H9 (cell line): ENCODE measurements around the gene ARCN1. TPM values are rescaled to one million over a fixed set of nuclear protein-coding genes. Genes with fewer than 3 reads are reported as not detected.
"Not testable (repeated sequence)": the region's sequence is repeated elsewhere in the genome, so short reads cannot be mapped to it uniquely, and the experiment has no call there.

Experiments
- DNase-seq: peaks from one replicate; pipeline ENCODE4 v3.0.0-alpha.2; 2017
- H2AFZ ChIP-seq: one replicate; pipeline ENCODE4 v1.6.1; 2013; ENCODE audit warnings: mild to moderate bottlenecking, low read length, control low read depth, moderate library complexity
- H2AK5ac ChIP-seq: 2 replicates; pipeline ENCODE4 v1.6.1; 2013; ENCODE audit warnings: low read length, control low read depth, mixed read lengths; ENCODE audit not compliant: insufficient read length
- H2BK120ac ChIP-seq: one replicate; pipeline ENCODE4 v1.6.1; 2013; ENCODE audit warnings: low read depth, mild to moderate bottlenecking, low read length, control low read depth, inconsistent platforms; ENCODE audit not compliant: poor library complexity, severe bottlenecking
- H2BK12ac ChIP-seq: 2 replicates; pipeline ENCODE4 v1.6.1; 2013; ENCODE audit warnings: low read length, control low read depth, mixed read lengths, low read depth; ENCODE audit not compliant: insufficient read length
- H2BK15ac ChIP-seq: 2 replicates; pipeline ENCODE4 v1.6.1; 2013; ENCODE audit warnings: low read depth, low read length, control low read depth
- H2BK20ac ChIP-seq: one replicate; pipeline ENCODE4 v1.6.1; 2013; ENCODE audit warnings: low read depth, mild to moderate bottlenecking, low read length, control low read depth, inconsistent platforms; ENCODE audit not compliant: poor library complexity, severe bottlenecking
- H2BK5ac ChIP-seq: 2 replicates; pipeline ENCODE4 v1.6.1; 2013; ENCODE audit warnings: low read length, control low read depth, mixed read lengths; ENCODE audit not compliant: insufficient read length
- H3K14ac ChIP-seq: 2 replicates; pipeline ENCODE4 v1.6.1; 2013; ENCODE audit warnings: low read length, control low read depth; ENCODE audit not compliant: insufficient read depth
- H3K18ac ChIP-seq: 2 replicates; pipeline ENCODE4 v1.6.1; 2013; ENCODE audit warnings: low read depth, mild to moderate bottlenecking, mixed read lengths, low read length, control low read depth; ENCODE audit not compliant: insufficient read length
- H3K23ac ChIP-seq: 2 replicates; pipeline ENCODE4 v1.6.1; 2013; ENCODE audit warnings: low read length, control low read depth, mixed read lengths, low read depth; ENCODE audit not compliant: insufficient read length
- H3K23me2 ChIP-seq: 2 replicates; pipeline ENCODE4 v1.6.1; 2013; ENCODE audit warnings: low read depth, mild to moderate bottlenecking, mixed read lengths, low read length, control low read depth; ENCODE audit not compliant: insufficient read length, poor library complexity, severe bottlenecking
- H3K27ac ChIP-seq: 2 replicates; pipeline ENCODE4 v1.5.1; 2013; ENCODE audit warnings: low read length, control low read depth, mixed read lengths, low read depth; ENCODE audit not compliant: insufficient read length
- H3K27me3 ChIP-seq: 2 replicates; pipeline ENCODE4 v1.6.1; 2013; ENCODE audit warnings: low read length, control low read depth, inconsistent platforms; ENCODE audit not compliant: insufficient read depth
- H3K4ac ChIP-seq: 2 replicates; pipeline ENCODE4 v1.6.1; 2013; ENCODE audit warnings: low read depth, mild to moderate bottlenecking, control low read depth, inconsistent platforms, low read length, moderate library complexity
- H3K4me1 ChIP-seq: 2 replicates; pipeline ENCODE4 v1.6.1; 2013; ENCODE audit warnings: low read length, control low read depth, inconsistent platforms; ENCODE audit not compliant: insufficient read depth
- H3K4me2 ChIP-seq: 2 replicates; pipeline ENCODE4 v1.6.1; 2013; ENCODE audit warnings: low read length, control low read depth, mixed read lengths; ENCODE audit not compliant: insufficient read length, insufficient read depth
- H3K56ac ChIP-seq: 2 replicates; pipeline ENCODE4 v1.6.1; 2013; ENCODE audit warnings: low read depth, mild to moderate bottlenecking, mixed read lengths, low read length, control low read depth; ENCODE audit not compliant: insufficient read length
- H3K79me1 ChIP-seq: 2 replicates; pipeline ENCODE4 v1.6.1; 2013; ENCODE audit warnings: low read depth, mild to moderate bottlenecking, moderate library complexity, low read length, control low read depth, inconsistent platforms; ENCODE audit not compliant: insufficient read depth, poor library complexity, severe bottlenecking
- H3K79me2 ChIP-seq: 2 replicates; pipeline ENCODE4 v1.6.1; 2013; ENCODE audit warnings: low read length, control low read depth, inconsistent platforms; ENCODE audit not compliant: insufficient read depth
- H3K9ac ChIP-seq: 2 replicates; pipeline ENCODE4 v1.6.1; 2013; ENCODE audit warnings: low read length, control low read depth, mixed read lengths; ENCODE audit not compliant: insufficient read length; ENCODE audit errors: extremely low read depth
- H3K9me3 ChIP-seq: one replicate; pipeline ENCODE4 v1.6.1; 2013; ENCODE audit warnings: low read depth, low read length, inconsistent platforms; ENCODE audit not compliant: control insufficient read depth
- H3T11ph ChIP-seq: one replicate; pipeline ENCODE4 v1.6.1; 2013; ENCODE audit warnings: mild to moderate bottlenecking, low read length, control low read depth, inconsistent platforms
- H4K20me1 ChIP-seq: one replicate; pipeline ENCODE4 v1.6.1; 2013; ENCODE audit not compliant: control insufficient read depth, insufficient read length, insufficient read depth
- H4K5ac ChIP-seq: 2 replicates; pipeline ENCODE4 v1.6.1; 2013; ENCODE audit warnings: low read depth, mild to moderate bottlenecking, mixed read lengths, low read length, control low read depth; ENCODE audit not compliant: insufficient read length
- H4K8ac ChIP-seq: replicated peaks from 2 replicates; pipeline ENCODE4 v1.6.1; 2013; ENCODE audit warnings: low read length, control low read depth, mixed read lengths, low read depth; ENCODE audit not compliant: insufficient read length
- H4K91ac ChIP-seq: 2 replicates; pipeline ENCODE4 v1.6.1; 2013; ENCODE audit warnings: low read depth, mild to moderate bottlenecking, moderate library complexity, mixed read lengths, low read length, control low read depth; ENCODE audit not compliant: insufficient read length
- H3K27ac Mint-ChIP-seq, 3 experiments: 2 replicates in 2 of 3; 3 replicates in 1 of 3; pipeline ENCODE4 v1.8.0; 2020 to 2021; ENCODE audit warnings: mixed read lengths in 3 of 3, mild to moderate bottlenecking in 1 of 3, moderate library complexity in 1 of 3
- H3K27me3 Mint-ChIP-seq: 2 replicates; pipeline ENCODE4 v1.8.0; 2021; ENCODE audit warnings: low read depth, mild to moderate bottlenecking, moderate library complexity, mixed read lengths
- H3K36me3 Mint-ChIP-seq, 3 experiments: 2 replicates in 2 of 3; 3 replicates in 1 of 3; pipeline ENCODE4 v1.8.0; 2020 to 2021; ENCODE audit warnings: low read depth in 3 of 3, mixed read lengths in 3 of 3; ENCODE audit not compliant: insufficient read depth in 1 of 3
- H3K4me1 Mint-ChIP-seq, 2 experiments: 2 replicates each; pipeline ENCODE4 v1.8.0; 2020; ENCODE audit warnings: mixed read lengths in 2 of 2
- H3K4me3 Mint-ChIP-seq, 2 experiments: 2 replicates in 1 of 2; 3 replicates in 1 of 2; pipeline ENCODE4 v1.8.0; 2020 to 2021; ENCODE audit warnings: mild to moderate bottlenecking in 2 of 2, mixed read lengths in 2 of 2, moderate library complexity in 1 of 2
- H3K9me3 Mint-ChIP-seq, 2 experiments: 2 replicates in 1 of 2; 3 replicates in 1 of 2; pipeline ENCODE4 v1.8.0; 2020; ENCODE audit warnings: mild to moderate bottlenecking in 2 of 2, mixed read lengths in 2 of 2, moderate library complexity in 1 of 2
- WGBS: extraction: QIAGEN DNeasy Blood & Tissue Kit; methylation state at CpG from one replicate; pipeline ENCODE4 v1.1.7; 2013; ENCODE audit warnings: missing lambda C conversion rate, low lambda C conversion rate, mixed read lengths; ENCODE audit not compliant: insufficient read length; ENCODE audit errors: extremely low coverage; 5-methylcytosine and 5-hydroxymethylcytosine counted together
- total RNA-seq: library from RNA; stranded (reverse); gene quantifications from 2 replicates; pipeline ENCODE4 v1.2.1, GENCODE V29; 2021
- TF ChIP-seq, protein P1 (sequence below): fragments of 200-600 bp; sonication (generic); conservative IDR thresholded peaks from 3 replicates; pipeline ENCODE4 v1.8.0; 2021; ENCODE audit warnings: antibody characterized with exemption, mild to moderate bottlenecking

Gene ARCN1
- total RNA-seq, 1 experiment from 2014 or later = 152 TPM

DNA sequence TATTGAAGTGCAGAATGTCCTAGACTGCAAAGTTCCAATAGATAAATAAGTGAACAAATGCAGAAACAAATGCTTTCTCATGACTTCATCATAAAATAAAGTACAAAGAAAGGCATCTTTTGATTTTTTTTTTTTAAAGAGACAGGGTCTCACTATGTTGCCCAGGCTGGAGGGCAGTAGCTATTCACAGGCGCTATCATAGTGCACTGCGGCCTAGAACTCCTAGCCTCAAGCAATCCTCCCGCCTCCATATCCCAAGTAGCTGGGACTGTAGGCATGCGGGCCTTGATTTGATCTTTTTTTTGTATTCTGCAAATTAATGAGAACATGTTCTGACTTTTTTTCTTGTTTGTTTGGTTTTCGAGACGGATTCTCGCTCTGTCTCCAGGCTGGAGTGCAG is 2.4 kb downstream of the ARCN1 start:
- no peak for DNase-seq
- Histone ChIP-seq H4K5ac (no peak overlapping the region), H2BK20ac (no peak overlapping the region), H3K4me1 (no peaks in the 10 kb centered on the region), H3K9me3 (no peaks in the 10 kb centered on the region), H2BK120ac (no peak overlapping the region), H3K18ac (no peak overlapping the region), H4K91ac (no peak overlapping the region), H3K79me1 (peaks cover 8% of the 10 kb centered on the region), H2BK15ac (no peak overlapping the region), H3K27me3 (no peaks in the 10 kb centered on the region), H3K9ac (no peak overlapping the region), H3K4me2 (no peak overlapping the region), H3K4ac (no peak overlapping the region), H3K56ac (no peak overlapping the region), H2BK12ac (no peak overlapping the region), H3K14ac (no peak overlapping the region), H3K23me2 (peaks cover 7% of the 10 kb centered on the region), H4K20me1 (no peaks in the 10 kb centered on the region), H3K79me2 (peaks cover 19% of the 10 kb centered on the region; the same call in 1 of the 2 replicates), H3K27ac (no peak overlapping the region), H2BK5ac (no peak overlapping the region), H2AFZ (no peak overlapping the region), H4K8ac (no peak overlapping the region), H2AK5ac (no peak overlapping the region), H3K23ac (no peak overlapping the region), H3T11ph (no peak overlapping the region)
- TF ChIP-seq, protein P1, sequence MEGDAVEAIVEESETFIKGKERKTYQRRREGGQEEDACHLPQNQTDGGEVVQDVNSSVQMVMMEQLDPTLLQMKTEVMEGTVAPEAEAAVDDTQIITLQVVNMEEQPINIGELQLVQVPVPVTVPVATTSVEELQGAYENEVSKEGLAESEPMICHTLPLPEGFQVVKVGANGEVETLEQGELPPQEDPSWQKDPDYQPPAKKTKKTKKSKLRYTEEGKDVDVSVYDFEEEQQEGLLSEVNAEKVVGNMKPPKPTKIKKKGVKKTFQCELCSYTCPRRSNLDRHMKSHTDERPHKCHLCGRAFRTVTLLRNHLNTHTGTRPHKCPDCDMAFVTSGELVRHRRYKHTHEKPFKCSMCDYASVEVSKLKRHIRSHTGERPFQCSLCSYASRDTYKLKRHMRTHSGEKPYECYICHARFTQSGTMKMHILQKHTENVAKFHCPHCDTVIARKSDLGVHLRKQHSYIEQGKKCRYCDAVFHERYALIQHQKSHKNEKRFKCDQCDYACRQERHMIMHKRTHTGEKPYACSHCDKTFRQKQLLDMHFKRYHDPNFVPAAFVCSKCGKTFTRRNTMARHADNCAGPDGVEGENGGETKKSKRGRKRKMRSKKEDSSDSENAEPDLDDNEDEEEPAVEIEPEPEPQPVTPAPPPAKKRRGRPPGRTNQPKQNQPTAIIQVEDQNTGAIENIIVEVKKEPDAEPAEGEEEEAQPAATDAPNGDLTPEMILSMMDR = no peak
- no CpG with 5 or more reads among the region's 7 CpGs for WGBS
- Mint-ChIP-seq H3K4me1 (peaks cover 16 to 20% of the 10 kb centered on the region in 2 experiments), H3K9me3 (no peaks in the 10 kb centered on the region), H3K27me3 (peaks cover 2% of the 10 kb centered on the region), H3K36me3 (peaks cover 0 to 6% (median 0%) of the 10 kb centered on the region in 3 experiments; a peak in 2 of 7 replicates), H3K27ac (peak overlapping the region in 1 of 3 experiments; percentile 40; a peak in 1 of 7 replicates), H3K4me3 (peak overlapping the region; percentile 12 to 69; a peak in 1 of 5 replicates)

DNA sequence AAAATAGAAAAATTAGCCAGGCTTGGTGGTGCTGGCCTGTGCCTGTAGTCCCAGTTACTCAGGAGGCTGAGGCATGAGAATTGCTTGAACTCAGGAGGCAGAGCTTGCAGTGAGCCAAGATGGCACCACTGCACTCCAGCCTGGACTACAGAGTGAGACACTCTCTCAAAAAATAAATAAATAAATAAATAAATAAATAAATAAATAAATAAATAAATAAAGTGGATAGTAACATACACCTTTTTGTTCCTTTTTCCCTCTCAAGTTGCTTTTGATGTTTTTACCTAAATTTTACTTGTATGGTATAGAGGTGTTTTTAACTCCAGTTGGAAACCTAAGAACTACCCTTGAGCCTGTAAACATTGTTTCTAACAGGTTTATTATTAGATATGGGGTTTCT is 5.8 kb downstream of the ARCN1 start:
- not testable (repeated sequence) for DNase-seq, H3K9ac ChIP-seq, H2BK12ac ChIP-seq, H3K9me3 Mint-ChIP-seq, H3K4me3 Mint-ChIP-seq, H2AK5ac ChIP-seq, H3K23me2 ChIP-seq, H3K23ac ChIP-seq, H2AFZ ChIP-seq, H3K9me3 ChIP-seq, H3K27me3 Mint-ChIP-seq, H4K8ac ChIP-seq, H3K4me1 ChIP-seq, H3K56ac ChIP-seq, H4K91ac ChIP-seq, H3K27ac Mint-ChIP-seq, H3K4me2 ChIP-seq, H2BK15ac ChIP-seq, H3T11ph ChIP-seq, H3K27ac ChIP-seq, H3K14ac ChIP-seq, H2BK120ac ChIP-seq, H3K27me3 ChIP-seq, H3K18ac ChIP-seq, H4K20me1 ChIP-seq, H3K79me1 ChIP-seq, H3K4ac ChIP-seq, H4K5ac ChIP-seq, H2BK5ac ChIP-seq, H2BK20ac ChIP-seq
- H3K79me2 ChIP-seq = peaks cover 13% of the 10 kb centered on the region; the same call in 1 of the 2 replicates
- peaks cover 4 to 18% (median 7%) of the 10 kb centered on the region in 3 experiments; a peak in 6 of 7 replicates for H3K36me3 Mint-ChIP-seq
- peaks cover 13 to 16% of the 10 kb centered on the region in 2 experiments for H3K4me1 Mint-ChIP-seq
